Natural killer cell (primary cell): ENCODE results near the gene DGKE. TPM values are rescaled to one million over a fixed set of nuclear protein-coding genes. Genes with fewer than 3 reads are reported as not detected.
A peak's percentile ranks its signal among the peaks of the same experiment; 100 is the strongest.

Experiments
- ATAC-seq, 3 donors: fragments of 150-1000 bp in 2 of 3; fragments of 200-7000 bp in 1 of 3; cut with Tn5 transposase; 1 replicate in 1 of 3; 2 replicates in 2 of 3; pipeline ENCODE4 v1.10.0; 2021; ENCODE audit warnings: mild to moderate bottlenecking in 2 of 3, moderate library complexity in 2 of 3
- DNase-seq, 2 donors: peaks; one replicate each; pipeline versions ENCODE4 v3.0.0 to v3.0.0-alpha.2; 2013 to 2021; ENCODE audit warnings: mixed read lengths in 1 of 2
- H3K27ac ChIP-seq: one replicate; pipeline ENCODE4 v1.5.1; 2013; ENCODE audit warnings: mild to moderate bottlenecking, low read length
- H3K27me3 ChIP-seq: one replicate; pipeline ENCODE4 v1.6.1; 2013; ENCODE audit warnings: low read length; ENCODE audit not compliant: control insufficient read depth, insufficient read depth
- H3K36me3 ChIP-seq: one replicate; pipeline ENCODE4 v1.6.1; 2013; ENCODE audit warnings: low read length; ENCODE audit not compliant: control insufficient read depth, insufficient read depth
- H3K4me1 ChIP-seq: one replicate; pipeline ENCODE4 v1.6.1; 2013; ENCODE audit warnings: low read length; ENCODE audit not compliant: control insufficient read depth, insufficient read depth
- H3K4me3 ChIP-seq: one replicate; pipeline ENCODE4 v1.5.1; 2013; ENCODE audit warnings: low read length
- H3K9me3 ChIP-seq: one replicate; pipeline ENCODE4 v1.6.1; 2013; ENCODE audit warnings: low read length; ENCODE audit not compliant: control insufficient read depth, insufficient read depth
- H3K27ac Mint-ChIP-seq, 2 donors: one replicate each; pipeline ENCODE4 v1.8.0; 2022; ENCODE audit warnings: mild to moderate bottlenecking in 2 of 2, mixed read lengths in 2 of 2, moderate library complexity in 1 of 2
- H3K27me3 Mint-ChIP-seq, 2 donors: one replicate each; pipeline ENCODE4 v1.8.0; 2022; ENCODE audit warnings: low read depth in 2 of 2, mixed read lengths in 2 of 2
- H3K36me3 Mint-ChIP-seq: one replicate; pipeline ENCODE4 v1.8.0; 2022; ENCODE audit warnings: mixed read lengths
- H3K4me1 Mint-ChIP-seq, 2 donors: one replicate each; pipeline ENCODE4 v1.8.0; 2022; ENCODE audit warnings: mixed read lengths in 2 of 2
- H3K4me3 Mint-ChIP-seq: one replicate; pipeline ENCODE4 v1.8.0; 2022; ENCODE audit warnings: mild to moderate bottlenecking, moderate library complexity, mixed read lengths
- H3K9me3 Mint-ChIP-seq, 2 donors: one replicate each; pipeline ENCODE4 v1.8.0; 2022; ENCODE audit warnings: mixed read lengths in 2 of 2
- WGBS: methylation state at CpG from one replicate; pipeline ENCODE4 v1.1.7; 2013; ENCODE audit warnings: missing lambda C conversion rate; ENCODE audit not compliant: insufficient coverage; 5-methylcytosine and 5-hydroxymethylcytosine counted together
- intact Hi-C: fragments of 100-400 bp; cut with micrococcal nuclease; formaldehyde crosslinking; loops from one replicate; pipeline ENCODE4 v1.14.2; 2022
- total RNA-seq, 4 donors: library from RNA; stranded (reverse); fragments of 120-200 nt in 1 of 4; gene quantifications; one replicate each; pipeline versions ENCODE4 v1.2.3 to v1.2.4, GENCODE V29; 2013 to 2022
- TF ChIP-seq, protein P1 (sequence below): fragments of 200-600 bp; IDR thresholded peaks from one replicate; pipeline ENCODE4 v1.8.0; 2022; ENCODE audit warnings: antibody characterized with exemption

The DGKE gene
- total RNA-seq, 3 donors from 2014 or later (not counting 1 experiment from before 2014, with no cell fraction given) = 19.3 to 31.0 (median 29.5) TPM

- Histone ChIP-seq H3K36me3 (no peaks in the 10 kb centered on the region), H3K9me3 (no peaks in the 10 kb centered on the region), H3K4me3 (no peak overlapping the region), H3K27me3 (no peaks in the 10 kb centered on the region), H3K4me1 (no peaks in the 10 kb centered on the region), H3K27ac (no peak overlapping the region)
- Mint-ChIP-seq H3K36me3 (no peaks in the 10 kb centered on the region), H3K27me3 (peaks cover 0 to 3% of the 10 kb centered on the region in 2 donors), H3K9me3 (no peaks in the 10 kb centered on the region), H3K4me3 (no peak overlapping the region), H3K4me1 (no peaks in the 10 kb centered on the region), H3K27ac (no peak overlapping the region)
- WGBS = 100% methylated on average over 2 of the region's 3 CpGs
- ATAC-seq (no peak), DNase-seq (no peak)
- intact Hi-C loops = no loop called here
- TF ChIP-seq, protein P1, sequence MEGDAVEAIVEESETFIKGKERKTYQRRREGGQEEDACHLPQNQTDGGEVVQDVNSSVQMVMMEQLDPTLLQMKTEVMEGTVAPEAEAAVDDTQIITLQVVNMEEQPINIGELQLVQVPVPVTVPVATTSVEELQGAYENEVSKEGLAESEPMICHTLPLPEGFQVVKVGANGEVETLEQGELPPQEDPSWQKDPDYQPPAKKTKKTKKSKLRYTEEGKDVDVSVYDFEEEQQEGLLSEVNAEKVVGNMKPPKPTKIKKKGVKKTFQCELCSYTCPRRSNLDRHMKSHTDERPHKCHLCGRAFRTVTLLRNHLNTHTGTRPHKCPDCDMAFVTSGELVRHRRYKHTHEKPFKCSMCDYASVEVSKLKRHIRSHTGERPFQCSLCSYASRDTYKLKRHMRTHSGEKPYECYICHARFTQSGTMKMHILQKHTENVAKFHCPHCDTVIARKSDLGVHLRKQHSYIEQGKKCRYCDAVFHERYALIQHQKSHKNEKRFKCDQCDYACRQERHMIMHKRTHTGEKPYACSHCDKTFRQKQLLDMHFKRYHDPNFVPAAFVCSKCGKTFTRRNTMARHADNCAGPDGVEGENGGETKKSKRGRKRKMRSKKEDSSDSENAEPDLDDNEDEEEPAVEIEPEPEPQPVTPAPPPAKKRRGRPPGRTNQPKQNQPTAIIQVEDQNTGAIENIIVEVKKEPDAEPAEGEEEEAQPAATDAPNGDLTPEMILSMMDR = no peak
Measured at GRCh38 chr17:56807723-56808122, 26.2 kb upstream of the DGKE start.

DNA sequence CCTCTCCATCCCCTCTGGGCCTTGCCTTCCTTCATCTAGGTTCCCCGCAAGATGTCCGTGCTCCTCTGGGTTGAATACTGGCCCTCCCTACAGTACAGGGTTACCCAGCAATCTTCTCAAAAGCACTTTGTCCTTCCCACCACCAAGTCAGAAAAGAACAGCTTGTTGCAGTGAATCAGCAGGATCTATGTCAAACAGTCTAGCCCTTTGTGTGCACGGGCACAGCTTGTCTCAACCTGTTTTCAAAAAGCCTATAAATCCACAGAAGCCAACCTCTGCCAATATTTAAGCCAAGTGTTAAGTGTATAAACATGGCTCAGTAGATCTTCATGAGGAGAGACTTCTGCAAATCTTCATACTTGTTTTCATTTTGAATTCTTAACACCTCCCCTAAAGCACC lies 25.4 kb upstream of the DGKE start:
- Mint-ChIP-seq H3K27me3 (peaks cover 0 to 3% of the 10 kb centered on the region in 2 donors), H3K9me3 (no peaks in the 10 kb centered on the region), H3K4me3 (no peak overlapping the region), H3K36me3 (no peaks in the 10 kb centered on the region), H3K27ac (no peak overlapping the region), H3K4me1 (no peaks in the 10 kb centered on the region)
- no peak for DNase-seq
- Histone ChIP-seq H3K27me3 (no peaks in the 10 kb centered on the region), H3K4me3 (no peak overlapping the region), H3K4me1 (no peaks in the 10 kb centered on the region), H3K36me3 (no peaks in the 10 kb centered on the region), H3K9me3 (no peaks in the 10 kb centered on the region), H3K27ac (no peak overlapping the region)
- intact Hi-C loops = no loop called here
- 70% methylated on average over 3 of the region's 3 CpGs for WGBS
- TF ChIP-seq, protein P1 = no peak
- no peak for ATAC-seq

DNA sequence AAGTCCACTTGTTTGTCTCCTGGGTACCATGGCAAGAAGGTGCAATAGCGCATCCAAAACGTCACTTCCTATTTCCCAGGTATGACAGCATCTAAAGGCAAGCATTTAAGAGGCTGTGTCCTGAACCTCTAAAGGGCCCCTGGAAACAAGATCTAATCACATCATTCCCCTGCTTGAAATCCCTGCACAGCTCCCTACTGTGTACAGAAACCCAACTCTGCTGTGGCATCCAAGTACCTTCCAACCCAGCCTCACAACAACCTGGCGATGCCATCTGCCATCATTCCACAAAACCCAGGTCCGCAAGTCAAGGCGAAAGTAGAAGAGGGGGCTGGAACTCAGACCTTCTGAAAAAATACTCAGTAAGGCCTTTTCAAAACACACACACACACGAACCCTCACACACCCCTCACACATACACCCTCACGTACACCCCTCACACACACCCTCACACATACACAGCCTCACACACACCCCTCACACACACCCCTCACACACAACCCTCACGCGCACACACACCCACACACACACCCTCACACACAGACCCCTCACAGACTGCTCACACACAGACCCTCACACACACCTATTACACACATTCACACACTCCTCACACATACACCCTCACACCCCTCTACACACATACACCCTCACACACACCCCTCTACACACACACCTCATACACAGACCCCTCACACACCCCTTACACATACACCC lies 24.7 kb upstream of the DGKE start:
- Histone ChIP-seq H3K4me3 (no peak overlapping the region), H3K27me3 (no peaks in the 10 kb centered on the region), H3K27ac (no peak overlapping the region), H3K9me3 (no peaks in the 10 kb centered on the region), H3K4me1 (no peaks in the 10 kb centered on the region), H3K36me3 (no peaks in the 10 kb centered on the region)
- TF ChIP-seq, protein P1 = no peak
- intact Hi-C loops = no loop called here
- H3K4me1 Mint-ChIP-seq = no peaks in the 10 kb centered on the region
- H3K27me3 Mint-ChIP-seq = peaks cover 0 to 3% of the 10 kb centered on the region in 2 donors
- H3K27ac Mint-ChIP-seq = no peak overlapping the region
- ATAC-seq (peak in 1 of 3 donors; percentile 42), DNase-seq (no peak)
- H3K4me3 Mint-ChIP-seq = no peak overlapping the region
- no peaks in the 10 kb centered on the region for H3K36me3 Mint-ChIP-seq
- H3K9me3 Mint-ChIP-seq = no peaks in the 10 kb centered on the region
- 91% methylated on average over 9 of the region's 9 CpGs for WGBS

DNA sequence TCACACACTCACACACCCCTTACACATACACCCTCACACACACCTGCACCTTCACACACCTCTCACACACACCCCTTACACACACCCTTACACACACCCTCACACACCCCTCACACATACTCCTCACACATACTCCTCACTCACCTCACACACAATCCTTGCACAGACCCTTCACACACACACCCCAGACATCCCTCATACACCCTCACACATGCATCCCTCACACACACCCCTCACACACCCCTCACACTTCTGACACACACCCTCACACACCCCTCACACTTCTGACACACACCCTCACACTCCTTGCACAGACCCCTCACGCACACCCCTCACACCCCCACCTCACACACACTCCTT lies 24.2 kb upstream of the DGKE start:
- TF ChIP-seq, protein P1 = no peak
- Histone ChIP-seq H3K4me1 (no peaks in the 10 kb centered on the region), H3K27me3 (no peaks in the 10 kb centered on the region), H3K27ac (no peak overlapping the region), H3K9me3 (no peaks in the 10 kb centered on the region), H3K4me3 (no peak overlapping the region), H3K36me3 (no peaks in the 10 kb centered on the region)
- Mint-ChIP-seq H3K9me3 (no peaks in the 10 kb centered on the region), H3K4me1 (no peaks in the 10 kb centered on the region), H3K27me3 (peaks cover 0 to 3% of the 10 kb centered on the region in 2 donors), H3K4me3 (no peak overlapping the region), H3K36me3 (no peaks in the 10 kb centered on the region), H3K27ac (no peak overlapping the region)
- ATAC-seq (no peak), DNase-seq (no peak)
- intact Hi-C loops = no loop called here
- WGBS = 81% methylated on average over 1 of the region's 1 CpG
